H1 (cell line): ENCODE data around the gene SNX7. TPM values are rescaled to one million over a fixed set of nuclear protein-coding genes. Genes with fewer than 3 reads are reported as not detected.

Experiments
- CTCF ChIA-PET: fragments of 300-600 bp; sonication (Branson Sonifier 250); formaldehyde crosslinking; loops from one replicate; lab custom pipeline; 2021; ENCODE audit not compliant: partially characterized antibody; lab: Charles Lee
- POLR2A ChIA-PET: fragments of 300-600 bp; sonication (Branson Sonifier 250); formaldehyde crosslinking; loops from one replicate; lab custom pipeline; 2021; ENCODE audit warnings: inconsistent platforms; ENCODE audit not compliant: partially characterized antibody; lab: Charles Lee
- DNase-seq, 2 experiments: peaks; one replicate each; pipeline versions ENCODE4 v3.0.0 to v3.0.0-alpha.2; 2010 to 2022; ENCODE audit warnings: low spot score in 2 of 2, low read depth in 1 of 2, mixed read lengths in 1 of 2
- FAIRE-seq: peaks from 2 replicates; lab custom pipeline; 2011; peaks lifted over from hg19 to GRCh38; lab: Jason Lieb, UNC
- H2AFZ ChIP-seq: 2 replicates; pipeline ENCODE4 v1.8.1; 2012; ENCODE audit warnings: low read length, inconsistent platforms
- H2AK5ac ChIP-seq: 2 replicates; pipeline ENCODE4 v1.6.1; 2013; ENCODE audit warnings: low read depth, low read length
- H2BK120ac ChIP-seq: replicated peaks from 2 replicates; pipeline ENCODE3; 2013; ENCODE audit warnings: low read depth, low read length, inconsistent platforms
- H2BK12ac ChIP-seq: 2 replicates; pipeline ENCODE4 v1.6.1; 2013; ENCODE audit warnings: low read depth, low read length
- H2BK15ac ChIP-seq: 2 replicates; pipeline ENCODE4 v1.6.1; 2013; ENCODE audit warnings: low read length
- H2BK20ac ChIP-seq: 2 replicates; pipeline ENCODE4 v1.6.1; 2013; ENCODE audit warnings: low read length
- H2BK5ac ChIP-seq: 2 replicates; pipeline ENCODE4 v1.6.1; 2013; ENCODE audit warnings: low read depth, low read length
- H3K14ac ChIP-seq: 2 replicates; pipeline ENCODE4 v1.6.1; 2013; ENCODE audit warnings: inconsistent platforms; ENCODE audit not compliant: insufficient read length
- H3K18ac ChIP-seq: 2 replicates; pipeline ENCODE4 v1.6.1; 2013; ENCODE audit warnings: low read length; ENCODE audit errors: extremely low read depth
- H3K23ac ChIP-seq: 2 replicates; pipeline ENCODE4 v1.6.1; 2013; ENCODE audit warnings: inconsistent platforms; ENCODE audit not compliant: insufficient read length
- H3K23me2 ChIP-seq: 2 replicates; pipeline ENCODE4 v1.6.1; 2013; ENCODE audit warnings: low read depth, low read length
- H3K27ac ChIP-seq: 2 replicates; pipeline ENCODE4 v1.6.1; 2011; ENCODE audit warnings: low read depth, low read length, inconsistent platforms
- H3K27me3 ChIP-seq, 4 experiments: replicated peaks in 1 of 4; 1 replicate in 1 of 4; 2 replicates in 3 of 4; pipeline versions ENCODE4 v1.6.1 to v1.8.1; 2011 to 2013; ENCODE audit warnings: low read length in 3 of 4, mild to moderate bottlenecking in 3 of 4, inconsistent platforms in 2 of 4, mixed read lengths in 2 of 4, moderate library complexity in 1 of 4; ENCODE audit not compliant: control insufficient read depth in 3 of 4, insufficient read depth in 3 of 4; ENCODE audit errors: extremely low read depth in 1 of 4
- H3K36me3 ChIP-seq, 4 experiments: 2 replicates each; pipeline versions ENCODE4 v1.6.1 to v1.8.1; 2011 to 2013; ENCODE audit warnings: mild to moderate bottlenecking in 4 of 4, low read length in 3 of 4, moderate library complexity in 2 of 4, control low read depth in 1 of 4, inconsistent platforms in 1 of 4; ENCODE audit not compliant: insufficient read depth in 4 of 4, control insufficient read depth in 2 of 4
- H3K4ac ChIP-seq: replicated peaks from 2 replicates; pipeline ENCODE3; 2013; ENCODE audit warnings: low read length, low read depth, mixed read lengths, inconsistent platforms; ENCODE audit not compliant: insufficient read length
- H3K4me1 ChIP-seq, 4 experiments: replicated peaks in 1 of 4; 1 replicate in 1 of 4; 2 replicates in 3 of 4; pipeline versions ENCODE4 v1.6.1 to v1.8.1; 2011 to 2013; ENCODE audit warnings: low read length in 3 of 4, inconsistent platforms in 2 of 4, mixed read lengths in 1 of 4; ENCODE audit not compliant: insufficient read depth in 4 of 4, control insufficient read depth in 3 of 4
- H3K4me2 ChIP-seq, 2 experiments: 2 replicates each; pipeline versions ENCODE4 v1.6.1 to v1.8.1; 2011 to 2013; ENCODE audit warnings: low read depth in 2 of 2, low read length in 2 of 2, control low read depth in 1 of 2, inconsistent platforms in 1 of 2, mild to moderate bottlenecking in 1 of 2; ENCODE audit not compliant: insufficient read depth in 1 of 2
- H3K4me3 ChIP-seq, 4 experiments: fragments of 200-600, 300-600 bp in 1 of 4; sonication (generic), shearing (Covaris generic), sonication (Bioruptor Twin) in 1 of 4; 2 replicates each; pipeline versions ENCODE4 v1.5.1 to v1.8.1; 2011 to 2016; ENCODE audit warnings: low read length in 4 of 4, low read depth in 3 of 4, control low read depth in 2 of 4, inconsistent platforms in 2 of 4, mild to moderate bottlenecking in 2 of 4, mixed read lengths in 1 of 4, moderate library complexity in 1 of 4; ENCODE audit not compliant: insufficient read depth in 2 of 4; ENCODE audit errors: extremely low read depth in 1 of 4
- H3K56ac ChIP-seq: replicated peaks from 2 replicates; pipeline ENCODE3; 2013; ENCODE audit warnings: low read depth, mild to moderate bottlenecking, mixed read lengths, low read length, inconsistent platforms; ENCODE audit not compliant: insufficient read length
- H3K79me1 ChIP-seq: 2 replicates; pipeline ENCODE4 v1.6.1; 2013; ENCODE audit warnings: low read depth, low read length, control low read depth
- H3K79me2 ChIP-seq, 2 experiments: 2 replicates each; pipeline versions ENCODE4 v1.6.1 to v1.8.1; 2012 to 2013; ENCODE audit warnings: low read length in 2 of 2, mild to moderate bottlenecking in 2 of 2, inconsistent platforms in 1 of 2; ENCODE audit not compliant: insufficient read depth in 2 of 2, control insufficient read depth in 1 of 2
- H3K9ac ChIP-seq, 4 experiments: replicated peaks in 1 of 4; 1 replicate in 1 of 4; 2 replicates in 3 of 4; pipeline versions ENCODE4 v1.6.1 to v1.8.1; 2011 to 2013; ENCODE audit warnings: low read depth in 3 of 4, low read length in 3 of 4, control low read depth in 2 of 4, mild to moderate bottlenecking in 2 of 4, moderate library complexity in 2 of 4, inconsistent platforms in 1 of 4; ENCODE audit errors: extremely low read depth in 1 of 4
- H3K9me3 ChIP-seq, 2 experiments: 2 replicates each; pipeline versions ENCODE4 v1.6.1 to v1.8.1; 2012 to 2013; ENCODE audit warnings: mild to moderate bottlenecking in 2 of 2, moderate library complexity in 2 of 2, control low read depth in 1 of 2, inconsistent platforms in 1 of 2, low read depth in 1 of 2, low read length in 1 of 2, mixed read lengths in 1 of 2; ENCODE audit not compliant: insufficient read depth in 2 of 2
- H4K20me1 ChIP-seq, 2 experiments: replicated peaks in 1 of 2; 2 replicates each; pipeline versions ENCODE3 to v1.8.1; 2011 to 2013; ENCODE audit warnings: inconsistent platforms in 2 of 2, low read length in 2 of 2, mild to moderate bottlenecking in 1 of 2; ENCODE audit not compliant: insufficient read depth in 2 of 2, control insufficient read depth in 1 of 2
- H4K5ac ChIP-seq: 2 replicates; pipeline ENCODE4 v1.6.1; 2013; ENCODE audit warnings: low read length, low read depth, mixed read lengths, inconsistent platforms; ENCODE audit not compliant: insufficient read length
- H4K8ac ChIP-seq: 2 replicates; pipeline ENCODE4 v1.8.0; 2013; ENCODE audit warnings: mild to moderate bottlenecking, moderate library complexity, low read length, inconsistent platforms; ENCODE audit not compliant: insufficient read depth; ENCODE audit errors: extremely low read depth
- H4K91ac ChIP-seq: replicated peaks from 2 replicates; pipeline ENCODE3; 2013; ENCODE audit warnings: low read length, mixed read lengths, inconsistent platforms; ENCODE audit not compliant: insufficient read length
- BACH1 ChIP-seq: IDR thresholded peaks from 2 replicates; pipeline ENCODE4 v1.6.1; 2012; ENCODE audit warnings: low read length, improper control_type of control experiment
- CEBPB ChIP-seq: IDR thresholded peaks from 2 replicates; pipeline ENCODE4 v1.6.1; 2012; ENCODE audit warnings: low read depth, low read length
- EGR1 ChIP-seq: IDR thresholded peaks from 2 replicates; pipeline ENCODE4 v1.6.1; 2011; ENCODE audit warnings: low read depth, low read length, borderline replicate concordance
- JUND ChIP-seq: IDR thresholded peaks from 2 replicates; pipeline ENCODE4 v1.6.1; 2011; ENCODE audit warnings: mild to moderate bottlenecking, improper control_type of control experiment, low read length
- RFX5 ChIP-seq: IDR thresholded peaks from 2 replicates; pipeline ENCODE4 v1.6.1; 2011; ENCODE audit warnings: low read depth, low read length, improper control_type of control experiment, borderline replicate concordance
- SAP30 ChIP-seq: fragments of 300-600 bp; sonication (generic); IDR thresholded peaks from 2 replicates; pipeline ENCODE4 v1.7.1; 2012; ENCODE audit warnings: low read length, moderate library complexity, mild to moderate bottlenecking, inconsistent platforms; ENCODE audit not compliant: insufficient read depth, insufficient replicate concordance
- SP4 ChIP-seq: IDR thresholded peaks from 2 replicates; pipeline ENCODE4 v1.6.1; 2012; ENCODE audit warnings: low read length, inconsistent platforms
- ZNF274 ChIP-seq: IDR thresholded peaks from 2 replicates; pipeline ENCODE4 v1.7.0; 2012; ENCODE audit warnings: low read length, borderline replicate concordance; ENCODE audit errors: extremely low read depth
- WGBS, 2 experiments: shearing (Covaris generic) in 1 of 2; methylation state at CpG; one replicate each; pipeline versions ENCODE4 v1.1.6 to v1.1.7; 2013 to 2015; ENCODE audit warnings: low lambda C conversion rate in 2 of 2, mixed read lengths in 2 of 2, inconsistent platforms in 1 of 2, low coverage in 1 of 2, missing lambda C conversion rate in 1 of 2; ENCODE audit not compliant: insufficient replicate concordance in 2 of 2, insufficient coverage in 1 of 2, insufficient read length in 1 of 2; ENCODE audit errors: extremely low coverage in 1 of 2, missing lambda C conversion rate in 1 of 2; 5-methylcytosine and 5-hydroxymethylcytosine counted together
- polyA plus RNA-seq, 7 experiments: library from polyadenylated mRNA; depleted of rRNA in 3 of 7; stranded (reverse) in 5 of 7; unstranded in 2 of 7; fragments of >200 nt in 5 of 7; fragments of 200-250 nt in 2 of 7; gene quantifications; 1 replicate in 5 of 7; 2 replicates in 1 of 7; 4 replicates in 1 of 7; pipeline versions ENCODE4 v1.2.1 to v1.2.3, GENCODE V29; 2011 to 2013; ENCODE audit warnings: missing spikeins in 2 of 7, mixed read lengths in 2 of 7
- total RNA-seq: library from RNA; stranded (reverse); fragmentation: NEBNext Ultra II Directional; extraction: Animal tissue kit (Norgen Biotek cat#: 25700); gene quantifications from 2 replicates; pipeline ENCODE4 v1.2.1, GENCODE V29; 2021
- TF ChIP-seq, protein P1 (sequence below): IDR thresholded peaks from 2 replicates; pipeline ENCODE4 v1.6.1; 2012; ENCODE audit warnings: inconsistent platforms
- TF ChIP-seq, protein P2 (sequence below): IDR thresholded peaks from 2 replicates; pipeline ENCODE4 v1.6.1; 2012; ENCODE audit warnings: inconsistent platforms
- TF ChIP-seq, protein P3 (sequence below), 3 experiments: IDR thresholded peaks; 1 replicate in 2 of 3; 2 replicates in 1 of 3; pipeline versions ENCODE4 v1.5.1 to v1.6.1; 2011; ENCODE audit warnings: low read length in 3 of 3, mild to moderate bottlenecking in 3 of 3, inconsistent platforms in 2 of 3, low read depth in 1 of 3, moderate library complexity in 1 of 3; ENCODE audit not compliant: insufficient read depth in 1 of 3; ENCODE audit errors: control extremely low read depth in 1 of 3

The SNX7 gene
- total and polyA plus RNA-seq, 2 of the 8 experiments (the other 6 are each of a cell fraction or from before 2014, with no cell fraction given), result 9.2 to 23.8 TPM

DNA sequence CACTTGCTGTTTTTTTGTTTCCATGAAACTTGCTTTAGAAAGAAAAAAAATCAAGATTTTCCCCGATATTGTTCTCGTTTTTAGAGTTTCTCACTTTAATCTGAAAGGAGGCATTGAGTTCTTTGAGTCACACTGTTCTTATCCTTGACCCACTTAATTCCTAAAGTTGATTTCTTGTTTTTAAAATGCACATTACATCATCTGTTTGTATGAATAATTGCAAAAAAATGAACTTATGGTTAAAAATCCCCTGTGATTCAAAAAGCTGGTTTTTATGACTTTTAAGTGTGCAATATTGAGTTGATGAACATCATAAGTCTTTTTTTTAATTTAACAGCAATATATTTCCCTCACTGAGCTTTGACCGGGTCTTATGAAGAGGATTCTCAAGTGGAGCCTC lies 131.6 kb downstream of the SNX7 start:
- no peaks in the 10 kb centered on the region for H3K79me2 ChIP-seq
- H3K56ac ChIP-seq, result no peak overlapping the region
- no peak overlapping the region for H2BK20ac ChIP-seq
- H4K5ac ChIP-seq, result no peak overlapping the region
- no peak overlapping the region for H3K4me2 ChIP-seq
- H3K27me3 ChIP-seq, result no peaks in the 10 kb centered on the region
- no peaks in the 10 kb centered on the region for H3K23me2 ChIP-seq
- no peak overlapping the region for H3K9ac ChIP-seq
- no peak overlapping the region for H3K27ac ChIP-seq
- H3K14ac ChIP-seq, result no peak overlapping the region
- POLR2A ChIA-PET, result no interaction called here
- H3K18ac ChIP-seq, result no peak overlapping the region
- no peaks in the 10 kb centered on the region for H4K20me1 ChIP-seq
- no peak overlapping the region for H3K4ac ChIP-seq
- no peak for DNase-seq
- FAIRE-seq, result no peak
- H2BK5ac ChIP-seq, result no peak overlapping the region
- no peaks in the 10 kb centered on the region for H3K9me3 ChIP-seq
- no peak overlapping the region for H3K4me3 ChIP-seq
- H3K79me1 ChIP-seq, result no peaks in the 10 kb centered on the region
- 97% methylated on average over 3 of the region's 3 CpGs; no CpG with 5 or more reads in 1 of the 2 experiments for WGBS, 2 experiments
- CTCF ChIA-PET, result interaction anchor here (0.9 to 3.4 kb wide), 15 partner anchors 9 to 922 kb away, joined by 3 to 13 read pairs (median 5); no protein-coding TSS in a partner anchor
- H2BK12ac ChIP-seq, result no peak overlapping the region
- no peak overlapping the region for H2BK15ac ChIP-seq
- no peak overlapping the region for H2AK5ac ChIP-seq
- no peak overlapping the region for H2BK120ac ChIP-seq
- H3K36me3 ChIP-seq, result no peaks in the 10 kb centered on the region
- no peaks in the 10 kb centered on the region for H3K4me1 ChIP-seq
- no peak overlapping the region for H4K91ac ChIP-seq
- H4K8ac ChIP-seq, result no peak overlapping the region
- H3K23ac ChIP-seq, result no peak overlapping the region
- no peak overlapping the region for H2AFZ ChIP-seq
- TF ChIP-seq SAP30 (no peak), ZNF274 (no peak), CEBPB (no peak), RFX5 (no peak), SP4 (no peak), EGR1 (no peak), BACH1 (no peak), JUND (no peak)
- TF ChIP-seq, protein P1, sequence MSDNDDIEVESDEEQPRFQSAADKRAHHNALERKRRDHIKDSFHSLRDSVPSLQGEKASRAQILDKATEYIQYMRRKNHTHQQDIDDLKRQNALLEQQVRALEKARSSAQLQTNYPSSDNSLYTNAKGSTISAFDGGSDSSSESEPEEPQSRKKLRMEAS, result no peak
- TF ChIP-seq, protein P2, sequence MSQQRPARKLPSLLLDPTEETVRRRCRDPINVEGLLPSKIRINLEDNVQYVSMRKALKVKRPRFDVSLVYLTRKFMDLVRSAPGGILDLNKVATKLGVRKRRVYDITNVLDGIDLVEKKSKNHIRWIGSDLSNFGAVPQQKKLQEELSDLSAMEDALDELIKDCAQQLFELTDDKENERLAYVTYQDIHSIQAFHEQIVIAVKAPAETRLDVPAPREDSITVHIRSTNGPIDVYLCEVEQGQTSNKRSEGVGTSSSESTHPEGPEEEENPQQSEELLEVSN, result no peak
- TF ChIP-seq, protein P3, sequence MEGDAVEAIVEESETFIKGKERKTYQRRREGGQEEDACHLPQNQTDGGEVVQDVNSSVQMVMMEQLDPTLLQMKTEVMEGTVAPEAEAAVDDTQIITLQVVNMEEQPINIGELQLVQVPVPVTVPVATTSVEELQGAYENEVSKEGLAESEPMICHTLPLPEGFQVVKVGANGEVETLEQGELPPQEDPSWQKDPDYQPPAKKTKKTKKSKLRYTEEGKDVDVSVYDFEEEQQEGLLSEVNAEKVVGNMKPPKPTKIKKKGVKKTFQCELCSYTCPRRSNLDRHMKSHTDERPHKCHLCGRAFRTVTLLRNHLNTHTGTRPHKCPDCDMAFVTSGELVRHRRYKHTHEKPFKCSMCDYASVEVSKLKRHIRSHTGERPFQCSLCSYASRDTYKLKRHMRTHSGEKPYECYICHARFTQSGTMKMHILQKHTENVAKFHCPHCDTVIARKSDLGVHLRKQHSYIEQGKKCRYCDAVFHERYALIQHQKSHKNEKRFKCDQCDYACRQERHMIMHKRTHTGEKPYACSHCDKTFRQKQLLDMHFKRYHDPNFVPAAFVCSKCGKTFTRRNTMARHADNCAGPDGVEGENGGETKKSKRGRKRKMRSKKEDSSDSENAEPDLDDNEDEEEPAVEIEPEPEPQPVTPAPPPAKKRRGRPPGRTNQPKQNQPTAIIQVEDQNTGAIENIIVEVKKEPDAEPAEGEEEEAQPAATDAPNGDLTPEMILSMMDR (IDR thresholded peaks at IDR 0.05; ENCODE audit: control extremely low read depth in 1 of 3, insufficient read depth in 1 of 3, low read depth in 1 of 3, low read length in 3 of 3), result no peak
